HG03066 (cell line): Measurements from ENCODE around the gene SNX30.

Experiments
- ATAC-seq: cut with Tn5 transposase; IDR thresholded peaks from one replicate; pipeline ENCODE4 v1.9.1; 2021; ENCODE audit warnings: low read depth; ENCODE audit not compliant: unreplicated experiment

SNX30 gene

DNA sequence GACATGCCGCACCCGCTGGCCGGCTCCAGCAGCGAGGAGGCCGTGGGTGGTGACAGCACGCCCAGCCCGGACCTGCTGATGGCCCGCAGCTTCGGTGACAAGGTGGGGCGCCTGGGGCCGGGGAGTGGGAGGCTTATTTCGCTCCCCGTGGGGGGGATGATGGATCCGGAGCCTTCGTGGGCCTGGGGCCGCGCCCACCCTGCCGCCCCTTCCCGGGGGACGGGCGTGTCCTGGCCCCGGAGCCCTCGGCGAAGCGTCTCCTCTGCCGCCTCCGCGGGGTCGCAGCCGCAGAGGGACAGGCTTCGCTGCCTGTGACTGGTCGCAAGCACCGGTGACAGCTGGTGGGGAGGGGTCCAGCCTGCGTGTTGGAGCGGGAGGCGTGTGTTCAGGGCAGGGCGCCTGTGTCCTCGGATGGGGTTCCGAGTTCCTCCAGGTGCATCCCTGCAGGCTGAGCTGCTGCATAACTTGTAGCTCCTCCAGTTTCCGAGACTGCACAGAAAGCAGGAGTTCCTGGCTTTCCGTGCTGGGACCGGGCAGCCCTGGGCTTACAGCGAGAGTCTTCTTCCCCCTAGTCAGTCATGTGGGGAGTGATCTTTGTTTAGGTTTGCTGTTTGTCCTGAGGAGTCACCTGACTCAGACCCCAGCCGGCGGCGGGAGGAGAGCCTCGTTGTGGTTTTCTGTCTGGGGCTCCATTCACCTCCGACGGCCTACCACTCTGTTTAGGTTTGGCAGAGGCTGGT is 666 bp downstream of the SNX30 start:
- ATAC-seq: peak; percentile 42

DNA sequence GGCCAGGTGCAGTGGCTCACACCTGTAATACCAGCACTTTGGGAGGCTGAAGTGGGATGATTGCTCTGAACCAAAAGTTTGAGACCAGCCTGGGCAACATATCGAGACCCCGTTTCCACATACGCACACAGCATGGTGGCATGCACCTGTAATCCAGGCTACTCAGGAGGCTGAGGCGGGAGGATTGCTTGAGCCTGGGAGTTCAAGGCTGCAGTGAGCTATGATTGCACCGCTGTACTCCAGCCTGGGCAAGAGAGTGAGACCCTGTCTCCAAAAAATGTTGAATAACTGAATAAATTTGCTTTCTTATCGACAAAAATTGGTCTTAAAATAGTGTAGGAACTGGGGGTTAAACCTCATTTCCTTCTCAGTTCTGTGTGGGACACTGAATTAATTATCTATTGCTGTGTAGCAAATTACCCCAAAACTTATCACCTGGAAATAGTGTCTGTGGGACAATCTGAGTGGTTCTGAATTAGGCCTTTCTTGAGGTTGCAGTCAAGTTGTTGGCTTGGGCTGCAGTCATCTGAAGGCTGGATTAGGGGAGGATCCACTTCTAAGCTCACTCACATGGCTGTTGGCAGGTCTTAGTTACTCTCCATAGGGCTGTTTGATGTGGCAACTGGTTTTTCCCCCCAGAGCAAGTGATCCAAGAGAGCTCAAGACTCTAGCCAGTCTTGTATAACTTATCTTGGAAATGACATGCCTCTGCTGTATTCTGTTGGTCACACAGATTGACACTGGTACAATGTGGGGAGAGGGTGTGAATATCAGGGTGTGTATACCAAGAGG is 2.0 kb downstream of the SNX30 start:
- no peak for ATAC-seq

DNA sequence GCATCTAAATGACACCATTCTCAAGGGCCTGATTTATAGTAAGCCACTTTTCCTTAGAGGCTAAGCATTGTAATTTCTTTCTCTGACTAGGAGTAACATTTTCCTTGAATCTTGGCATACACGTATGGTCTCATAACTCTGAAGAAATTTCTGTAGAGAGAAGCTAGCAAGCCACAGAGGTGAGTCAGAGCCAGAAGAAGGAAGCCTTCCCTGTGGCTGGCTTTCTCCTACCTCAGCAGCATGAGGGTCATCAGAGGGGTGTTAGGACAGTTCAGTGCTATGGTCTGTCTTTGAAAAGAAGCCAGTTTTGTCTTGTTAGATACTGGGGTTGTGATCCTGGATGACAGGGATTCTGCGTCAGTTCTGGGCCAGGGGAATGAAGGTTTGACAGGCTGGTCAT is 3.2 kb downstream of the SNX30 start:
- no peak for ATAC-seq

DNA sequence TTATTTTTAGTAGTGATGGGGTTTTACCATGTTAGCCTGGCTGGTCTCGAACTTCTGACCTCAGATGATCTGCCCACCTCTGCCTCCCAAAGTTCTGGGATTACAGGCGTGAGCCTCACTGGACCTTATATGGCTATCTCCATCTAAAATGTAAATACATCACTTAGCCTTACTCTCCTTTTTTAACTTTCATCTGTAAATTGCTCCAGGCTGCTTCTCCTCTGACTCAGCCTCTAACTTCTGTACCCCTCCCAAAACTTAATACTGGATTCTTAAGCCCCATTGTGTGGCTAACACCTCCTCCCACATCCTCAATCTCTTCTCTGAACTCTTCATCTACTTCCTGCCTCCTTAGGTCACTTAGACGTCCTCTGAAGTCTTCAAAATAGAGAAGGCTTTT is 4.0 kb downstream of the SNX30 start:
- ATAC-seq: no peak

DNA sequence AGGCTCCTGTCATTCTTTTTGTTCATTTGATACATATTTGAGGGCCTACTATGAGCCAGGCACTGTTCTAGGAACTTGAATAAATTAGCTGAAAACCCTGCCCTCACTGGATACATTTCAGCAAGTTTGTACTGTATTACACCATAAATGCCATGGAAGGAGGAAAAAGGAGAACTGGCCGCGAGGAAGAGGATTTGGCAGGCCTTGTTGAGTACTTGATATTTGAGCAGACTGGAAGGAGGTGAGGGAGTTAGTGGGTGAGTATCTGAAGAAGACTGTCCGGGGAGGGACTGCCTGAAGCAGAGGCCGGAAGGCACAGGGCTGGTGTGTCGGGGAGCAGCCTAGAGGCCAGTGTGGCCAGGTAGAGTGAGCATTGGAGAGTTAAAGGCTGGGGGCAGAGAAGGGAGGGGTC is 4.5 kb downstream of the SNX30 start:
- ATAC-seq: no peak

DNA sequence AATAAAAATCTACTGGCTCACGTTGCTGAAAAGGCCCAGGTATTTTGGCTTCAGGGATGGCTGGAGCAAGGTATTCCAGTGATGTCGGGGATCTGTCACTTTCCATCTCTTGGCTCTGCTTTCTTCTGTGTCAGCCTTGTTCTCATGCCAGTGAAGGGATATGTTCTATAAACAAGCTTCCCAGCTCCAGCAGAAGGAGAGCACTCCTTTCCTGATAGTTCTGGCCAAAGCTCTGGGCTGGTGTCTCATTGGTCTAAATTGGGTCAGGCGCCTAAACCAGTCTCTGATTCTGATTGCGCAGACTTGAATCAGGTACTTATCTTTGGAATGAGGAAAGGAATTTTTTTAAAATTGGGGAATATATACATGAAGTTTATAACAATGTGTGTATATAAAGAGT is 5.1 kb downstream of the SNX30 start:
- ATAC-seq: no peak

DNA sequence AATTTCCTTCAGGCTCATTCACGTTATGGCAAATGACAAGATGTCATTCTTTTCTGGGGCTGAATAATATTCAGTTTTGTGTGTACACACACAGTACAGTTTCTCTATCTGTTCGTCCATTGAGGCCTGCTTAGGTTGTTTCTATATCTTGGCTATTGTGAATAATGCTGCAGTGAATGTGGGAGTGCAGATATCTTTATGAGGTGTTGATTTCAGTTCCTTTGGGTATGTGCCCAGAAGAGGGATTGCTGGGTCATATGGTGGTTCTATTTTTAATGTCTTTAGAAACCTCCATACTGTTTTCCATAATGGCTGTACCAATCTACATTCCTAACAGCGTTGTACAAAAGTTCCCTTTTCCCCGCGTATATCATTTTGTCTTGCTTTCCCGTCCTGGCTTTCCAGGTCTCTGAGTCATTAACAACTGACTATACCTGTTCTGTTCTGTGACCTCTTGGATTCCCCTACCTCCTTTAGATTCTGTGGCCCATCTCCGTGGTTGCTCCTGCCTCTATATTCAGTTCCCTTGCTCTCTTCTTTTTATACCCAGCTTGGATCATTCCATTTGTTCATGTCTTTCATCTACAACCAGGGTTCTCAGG is 6.8 kb downstream of the SNX30 start:
- no peak for ATAC-seq

DNA sequence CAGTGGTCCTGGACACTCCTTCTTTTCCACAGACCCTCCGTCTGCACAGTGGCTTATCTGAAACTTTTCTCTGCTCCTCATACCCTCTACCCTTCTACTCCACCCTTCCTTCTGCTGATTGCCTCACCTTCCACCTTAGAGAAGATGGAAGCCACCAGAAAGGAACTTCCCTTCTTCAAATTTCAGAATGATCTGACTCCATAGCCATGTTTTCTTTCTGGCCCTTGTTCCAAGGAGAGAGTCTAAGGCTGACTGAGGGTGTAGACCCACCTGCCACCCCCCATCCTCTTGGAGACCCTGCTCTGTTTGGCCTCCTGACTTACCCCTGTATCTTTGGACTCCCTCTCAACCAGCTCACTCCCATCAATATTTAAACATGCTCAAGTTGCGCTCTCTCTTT is 7.4 kb downstream of the SNX30 start:
- ATAC-seq: no peak

DNA sequence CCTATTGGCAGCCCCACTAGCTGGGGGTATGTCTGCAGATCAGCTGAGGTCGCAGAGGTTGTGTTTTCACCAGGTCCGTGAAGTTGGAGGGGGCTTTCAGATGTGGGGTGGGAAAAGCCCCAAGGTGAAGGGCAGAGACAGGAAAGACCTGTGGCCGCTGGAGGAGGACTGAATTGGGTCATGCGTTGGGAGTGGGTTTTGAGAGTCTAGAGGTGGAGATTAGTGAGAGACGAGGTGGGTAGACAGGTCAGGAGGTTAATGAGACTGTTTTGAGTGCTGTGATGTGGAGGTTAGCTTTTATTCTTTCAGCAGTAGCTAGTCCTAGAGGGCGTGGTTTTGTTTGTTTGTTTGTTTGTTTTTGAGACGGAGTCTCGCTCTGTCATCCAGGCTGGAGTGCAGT is 10.3 kb downstream of the SNX30 start:
- ATAC-seq: no peak

DNA sequence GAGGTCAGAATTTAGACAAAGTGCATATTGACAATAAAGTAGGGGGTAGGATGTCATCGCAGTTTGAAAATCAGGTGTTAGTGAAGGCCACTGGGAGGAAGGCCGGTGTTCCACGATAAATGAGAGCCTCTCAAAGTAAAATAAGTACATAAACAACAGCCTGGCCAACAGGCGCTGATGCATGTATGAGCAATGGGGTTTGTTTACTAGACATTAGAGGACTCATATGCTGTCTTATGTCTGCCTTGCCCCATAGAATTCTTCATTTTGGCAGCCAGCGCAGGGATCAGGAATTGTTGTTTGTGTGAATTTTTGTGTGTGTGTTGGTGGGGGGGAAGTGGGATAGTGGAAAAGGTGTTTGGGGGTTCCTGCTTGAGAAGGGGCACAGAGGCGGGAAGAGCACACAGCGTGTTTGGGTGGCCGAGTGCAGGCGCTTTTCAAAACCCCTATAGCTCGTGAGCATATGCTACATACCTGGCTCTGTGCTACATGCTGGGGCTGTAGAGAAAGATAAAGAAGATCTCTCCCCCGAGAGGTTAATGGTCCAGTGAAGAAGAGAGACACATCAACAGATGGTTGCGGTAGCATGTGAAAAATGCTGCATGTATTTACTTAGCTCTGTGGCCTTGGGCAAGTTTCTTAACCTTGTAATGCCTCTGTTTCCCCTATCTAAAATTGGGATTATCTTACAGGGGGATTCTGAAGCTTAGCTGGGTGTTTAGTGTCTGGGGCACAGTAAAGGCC is 11.5 kb downstream of the SNX30 start:
- no peak for ATAC-seq

DNA sequence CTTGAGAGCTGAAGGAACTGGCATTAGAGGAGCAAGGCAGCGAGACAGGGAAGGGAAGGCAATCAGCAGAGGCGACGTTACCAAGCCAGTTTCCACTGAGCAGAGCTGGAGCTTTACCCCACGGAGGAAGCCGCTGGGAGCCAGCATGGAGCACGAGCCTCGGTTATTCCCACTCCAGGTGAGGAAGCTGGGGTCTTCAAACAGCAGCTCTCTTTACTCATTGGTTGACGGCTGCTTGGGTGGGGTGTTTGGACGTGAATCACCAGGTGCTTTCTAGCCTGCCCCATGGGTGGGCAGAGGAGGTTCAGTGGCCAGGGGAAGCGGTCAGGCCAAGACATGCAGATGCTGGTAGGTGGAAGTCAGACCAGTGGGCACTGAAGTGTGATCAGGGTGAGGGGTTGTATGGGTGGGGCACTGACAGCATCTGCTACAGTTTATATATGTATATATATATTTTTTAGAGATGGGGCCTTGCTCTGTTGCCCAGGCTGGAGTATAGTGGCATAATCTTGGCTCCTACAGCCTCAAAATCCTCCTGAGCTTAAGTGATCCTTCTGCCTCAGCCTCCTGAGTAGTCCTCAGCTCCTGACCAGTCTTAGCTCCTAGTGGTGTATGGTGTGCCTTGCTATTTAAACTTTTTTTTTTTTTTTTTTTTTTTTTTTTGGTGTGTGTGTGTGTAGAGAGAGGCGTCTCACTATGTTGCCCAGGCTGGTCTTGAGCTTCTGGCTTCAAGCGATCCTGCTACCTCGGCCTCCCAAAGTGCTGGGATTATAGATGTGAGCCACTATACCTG is 12.4 kb downstream of the SNX30 start:
- ATAC-seq: no peak

DNA sequence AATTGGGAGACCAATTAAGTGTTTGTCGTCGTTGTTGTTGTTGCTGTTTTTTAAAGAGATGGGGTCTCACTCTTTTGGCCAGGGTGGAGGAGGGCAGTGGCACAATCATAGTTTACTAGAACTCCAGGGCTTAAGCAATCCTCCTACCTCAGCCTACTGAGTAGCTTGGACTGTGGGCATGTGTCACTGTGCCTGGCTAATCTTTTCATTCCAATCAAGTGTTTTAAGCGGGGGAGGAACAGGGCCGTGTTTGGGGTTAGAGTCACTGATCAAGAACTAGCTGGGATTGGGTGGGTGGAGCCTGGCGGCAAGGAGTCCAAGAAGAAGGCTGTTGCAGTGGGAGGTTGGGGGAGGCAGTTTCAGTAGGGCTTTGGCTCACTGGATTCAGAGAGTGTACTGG is 13.8 kb downstream of the SNX30 start:
- ATAC-seq: no peak

DNA sequence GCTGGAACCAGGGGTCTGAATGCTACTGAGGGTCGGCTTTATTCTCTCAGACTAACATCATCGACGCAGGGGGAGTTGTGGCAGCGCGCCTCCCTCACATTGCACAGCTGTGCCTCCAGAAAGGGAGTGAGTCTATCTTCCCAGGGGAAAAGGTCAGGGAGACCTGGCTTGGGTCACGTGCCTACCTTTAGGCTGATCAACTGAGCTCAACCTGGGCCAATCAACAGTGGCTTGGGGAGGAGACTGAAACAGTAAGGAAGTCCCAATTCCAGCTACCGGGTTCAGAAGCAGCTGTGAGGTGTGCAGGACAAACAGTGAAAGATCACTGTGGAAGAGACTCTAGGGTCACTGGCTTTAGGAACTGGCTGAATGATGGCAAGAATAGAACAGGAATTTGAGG is 14.3 kb downstream of the SNX30 start:
- no peak for ATAC-seq

DNA sequence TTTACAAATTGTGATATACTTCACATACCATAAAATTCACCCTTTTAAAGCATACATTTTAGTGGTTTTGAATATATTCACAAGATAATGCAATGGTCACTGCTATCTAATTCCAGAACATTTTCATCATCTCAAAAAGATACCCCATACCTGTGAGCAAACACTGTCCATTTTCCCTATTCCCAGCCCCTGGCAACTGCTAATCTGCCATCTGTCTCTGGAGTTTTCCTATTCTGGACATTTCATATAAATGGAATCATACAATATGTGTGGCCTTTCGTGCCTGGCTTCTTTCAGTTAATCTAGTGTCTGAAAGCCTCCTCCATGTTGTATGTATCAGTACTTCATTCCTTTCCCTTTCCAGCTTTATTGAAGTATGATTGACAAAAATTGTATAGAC is 14.7 kb downstream of the SNX30 start:
- no peak for ATAC-seq

DNA sequence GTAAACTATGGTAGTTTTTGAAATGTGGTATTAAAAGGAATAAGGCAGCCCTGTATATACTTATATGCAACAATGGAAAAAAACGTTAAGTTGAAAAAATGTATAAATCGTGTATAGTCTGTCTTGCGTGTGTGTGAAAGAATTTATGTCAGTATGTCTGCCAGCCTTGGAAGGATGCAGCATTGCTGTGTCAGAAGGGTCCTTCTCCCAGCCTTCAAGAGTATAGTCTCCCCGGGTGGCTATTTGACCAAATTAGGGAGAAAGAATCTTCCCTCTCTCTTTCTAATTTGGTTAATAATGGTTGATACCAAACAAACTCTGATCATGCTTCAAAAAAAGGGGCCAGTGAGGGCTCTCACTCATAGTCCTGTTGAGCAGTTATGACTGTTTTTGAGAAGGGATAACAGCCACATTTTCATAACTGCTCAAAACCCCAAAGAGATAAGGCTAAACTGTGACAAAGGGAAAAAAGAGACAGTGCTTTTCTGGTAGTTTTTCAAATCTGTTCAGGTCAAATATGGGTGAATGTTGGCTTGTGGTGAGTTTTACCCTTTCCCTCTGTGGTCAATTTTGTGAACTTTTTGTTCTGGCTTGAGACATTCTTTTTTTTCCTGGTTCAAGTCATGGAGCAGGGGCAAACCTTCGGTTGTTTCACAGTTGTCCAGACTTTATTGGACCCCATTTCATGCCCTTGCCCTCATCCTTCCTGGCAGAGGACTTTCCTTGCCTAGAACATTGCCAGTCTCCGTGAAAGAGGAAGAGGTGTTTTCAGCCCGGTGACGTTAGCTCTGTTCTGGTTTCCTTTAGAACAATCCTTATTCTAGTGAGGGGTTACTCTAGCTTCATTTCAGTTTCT is 21.0 kb downstream of the SNX30 start:
- no peak for ATAC-seq

DNA sequence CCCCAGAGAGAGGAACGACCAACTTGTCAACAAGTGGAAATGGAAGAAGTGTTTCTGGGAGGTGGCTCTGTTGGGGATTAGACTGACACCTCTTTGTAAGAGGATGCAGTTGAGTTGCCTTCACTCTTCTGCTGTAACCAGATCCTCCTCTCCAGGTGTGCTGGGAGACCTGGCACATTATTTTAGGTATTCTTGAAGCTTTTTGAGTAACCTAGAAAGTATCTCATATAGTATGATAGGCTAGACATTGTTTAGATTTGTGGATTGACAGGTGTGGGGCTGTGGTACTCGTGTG is 21.6 kb downstream of the SNX30 start:
- no peak for ATAC-seq

DNA sequence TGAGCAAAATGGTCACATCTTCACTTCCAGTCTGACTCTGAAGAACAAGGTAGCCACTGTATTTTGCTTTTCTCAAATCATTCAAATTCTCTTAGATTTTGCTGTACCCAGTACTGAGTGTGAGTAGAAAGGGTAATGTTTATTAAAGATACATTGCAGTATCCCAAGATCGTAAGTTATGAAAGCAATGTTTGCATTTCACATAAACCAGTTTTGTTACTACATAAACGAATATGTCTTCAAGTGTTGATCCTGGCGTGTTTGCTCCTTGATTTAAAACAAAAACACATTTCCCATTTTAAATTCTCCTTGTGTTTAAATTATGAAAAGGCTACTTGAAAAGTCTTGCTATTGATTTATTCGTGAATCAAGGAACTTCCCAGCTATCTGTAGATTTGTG is 22.0 kb downstream of the SNX30 start:
- ATAC-seq: no peak

DNA sequence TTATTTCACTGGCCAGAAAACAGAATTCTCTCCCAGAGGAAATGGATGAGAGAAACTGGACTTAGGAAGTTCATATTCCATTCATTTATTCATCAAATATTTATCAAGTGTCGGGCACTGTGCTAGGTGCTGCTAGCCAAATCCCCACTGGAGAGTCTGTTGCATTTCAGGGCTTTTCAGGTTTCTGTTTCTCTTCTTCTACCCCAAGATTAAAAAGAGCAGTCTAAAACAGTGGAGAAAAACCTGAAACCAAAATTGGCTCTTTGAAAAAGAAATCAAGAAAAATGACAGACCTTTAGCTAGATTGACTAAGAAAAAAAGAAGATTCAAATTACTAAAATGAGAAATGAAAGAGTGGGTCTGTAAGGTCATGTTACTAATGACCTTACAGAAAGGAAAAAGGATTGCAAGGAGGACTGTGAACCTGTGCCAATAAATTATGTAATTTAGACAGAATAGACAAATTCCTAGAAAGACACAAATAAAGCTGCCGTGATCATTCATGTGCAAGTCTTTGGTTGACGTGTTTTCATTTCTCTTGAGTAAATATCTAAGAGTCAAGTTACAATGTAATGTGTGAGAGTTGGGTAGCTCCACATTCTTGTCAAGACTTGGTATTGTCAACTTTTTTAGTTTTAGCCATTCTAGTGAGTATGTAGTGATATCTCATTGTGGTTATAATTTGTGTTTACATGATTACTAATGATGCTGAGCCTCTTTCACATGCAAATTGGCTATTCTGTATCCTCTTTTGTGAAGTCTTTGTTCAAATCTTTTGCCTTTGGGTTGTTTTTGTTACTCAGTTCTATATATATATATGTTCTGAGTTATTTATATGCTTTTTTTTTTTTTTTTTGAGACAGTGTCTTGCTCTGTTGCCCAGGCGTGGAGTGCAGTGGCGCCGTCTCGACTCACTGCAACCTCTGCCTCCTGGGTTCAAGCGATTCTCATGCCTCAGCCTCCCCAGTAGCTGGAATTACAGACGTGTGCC is 23.7 kb downstream of the SNX30 start:
- ATAC-seq: peak; percentile 55
